Measurements from ENCODE around the gene OGFR.

DNA sequence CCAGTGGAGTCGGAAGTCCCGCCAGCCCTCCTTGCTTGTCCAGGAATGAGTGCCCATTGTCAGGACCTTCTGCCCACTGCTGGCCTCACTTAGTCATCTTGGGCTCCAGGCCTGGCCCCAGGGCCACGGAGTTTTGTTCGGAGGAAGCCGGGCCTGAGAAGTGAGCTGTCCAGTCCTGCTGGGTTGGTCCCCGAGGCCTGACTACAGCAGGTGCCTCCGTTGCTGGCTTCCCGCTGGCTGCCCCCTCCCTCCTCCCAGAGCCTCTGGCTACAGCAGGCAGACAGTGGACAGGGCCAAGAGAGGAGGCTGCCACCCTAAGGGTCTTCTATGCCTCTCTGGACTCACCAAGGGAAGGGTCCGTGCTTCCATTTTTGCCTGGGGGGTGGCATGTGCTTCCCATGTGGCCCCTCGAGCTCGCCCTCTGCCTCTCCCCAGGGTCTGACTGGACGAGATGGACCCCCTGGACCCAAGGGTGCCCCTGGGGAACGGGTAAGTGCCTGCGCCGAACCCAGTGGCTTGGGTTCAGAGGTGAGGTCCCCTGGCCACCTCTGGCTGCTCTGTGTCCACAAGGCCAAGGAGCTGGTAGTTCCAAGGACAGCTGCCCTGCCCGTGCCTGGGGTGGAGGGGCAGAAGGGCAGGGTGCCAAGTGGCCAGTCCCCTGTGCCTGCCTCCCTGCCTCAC lies 15.0 kb downstream of the OGFR start:
- TF ChIP-seq POLR2A (IDR thresholded peaks at IDR 0.05), result no peak
- TF ChIP-seq, protein P1, sequence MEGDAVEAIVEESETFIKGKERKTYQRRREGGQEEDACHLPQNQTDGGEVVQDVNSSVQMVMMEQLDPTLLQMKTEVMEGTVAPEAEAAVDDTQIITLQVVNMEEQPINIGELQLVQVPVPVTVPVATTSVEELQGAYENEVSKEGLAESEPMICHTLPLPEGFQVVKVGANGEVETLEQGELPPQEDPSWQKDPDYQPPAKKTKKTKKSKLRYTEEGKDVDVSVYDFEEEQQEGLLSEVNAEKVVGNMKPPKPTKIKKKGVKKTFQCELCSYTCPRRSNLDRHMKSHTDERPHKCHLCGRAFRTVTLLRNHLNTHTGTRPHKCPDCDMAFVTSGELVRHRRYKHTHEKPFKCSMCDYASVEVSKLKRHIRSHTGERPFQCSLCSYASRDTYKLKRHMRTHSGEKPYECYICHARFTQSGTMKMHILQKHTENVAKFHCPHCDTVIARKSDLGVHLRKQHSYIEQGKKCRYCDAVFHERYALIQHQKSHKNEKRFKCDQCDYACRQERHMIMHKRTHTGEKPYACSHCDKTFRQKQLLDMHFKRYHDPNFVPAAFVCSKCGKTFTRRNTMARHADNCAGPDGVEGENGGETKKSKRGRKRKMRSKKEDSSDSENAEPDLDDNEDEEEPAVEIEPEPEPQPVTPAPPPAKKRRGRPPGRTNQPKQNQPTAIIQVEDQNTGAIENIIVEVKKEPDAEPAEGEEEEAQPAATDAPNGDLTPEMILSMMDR (IDR thresholded peaks at IDR 0.05), result no peak

Measured in Peyer's patch (tissue), 4 donors.